H1 (cell line): ENCODE data around the gene C1orf87. TPM values are rescaled to one million over a fixed set of nuclear protein-coding genes. Genes with fewer than 3 reads are reported as not detected.

Source experiments
- CTCF ChIA-PET: fragments of 300-600 bp; sonication (Branson Sonifier 250); formaldehyde crosslinking; loops from one replicate; lab custom pipeline; 2021; ENCODE audit not compliant: partially characterized antibody; lab: Charles Lee
- POLR2A ChIA-PET: fragments of 300-600 bp; sonication (Branson Sonifier 250); formaldehyde crosslinking; loops from one replicate; lab custom pipeline; 2021; ENCODE audit warnings: inconsistent platforms; ENCODE audit not compliant: partially characterized antibody; lab: Charles Lee
- DNase-seq, 2 experiments: peaks; one replicate each; pipeline versions ENCODE4 v3.0.0 to v3.0.0-alpha.2; 2010 to 2022; ENCODE audit warnings: low spot score in 2 of 2, low read depth in 1 of 2, mixed read lengths in 1 of 2
- FAIRE-seq: peaks from 2 replicates; lab custom pipeline; 2011; peaks lifted over from hg19 to GRCh38; lab: Jason Lieb, UNC
- H2AFZ ChIP-seq: 2 replicates; pipeline ENCODE4 v1.8.1; 2012; ENCODE audit warnings: low read length, inconsistent platforms
- H2AK5ac ChIP-seq: 2 replicates; pipeline ENCODE4 v1.6.1; 2013; ENCODE audit warnings: low read depth, low read length
- H2BK120ac ChIP-seq: replicated peaks from 2 replicates; pipeline ENCODE3; 2013; ENCODE audit warnings: low read depth, low read length, inconsistent platforms
- H2BK12ac ChIP-seq: 2 replicates; pipeline ENCODE4 v1.6.1; 2013; ENCODE audit warnings: low read depth, low read length
- H2BK15ac ChIP-seq: 2 replicates; pipeline ENCODE4 v1.6.1; 2013; ENCODE audit warnings: low read length
- H2BK20ac ChIP-seq: 2 replicates; pipeline ENCODE4 v1.6.1; 2013; ENCODE audit warnings: low read length
- H2BK5ac ChIP-seq: 2 replicates; pipeline ENCODE4 v1.6.1; 2013; ENCODE audit warnings: low read depth, low read length
- H3K14ac ChIP-seq: 2 replicates; pipeline ENCODE4 v1.6.1; 2013; ENCODE audit warnings: inconsistent platforms; ENCODE audit not compliant: insufficient read length
- H3K18ac ChIP-seq: 2 replicates; pipeline ENCODE4 v1.6.1; 2013; ENCODE audit warnings: low read length; ENCODE audit errors: extremely low read depth
- H3K23ac ChIP-seq: 2 replicates; pipeline ENCODE4 v1.6.1; 2013; ENCODE audit warnings: inconsistent platforms; ENCODE audit not compliant: insufficient read length
- H3K23me2 ChIP-seq: 2 replicates; pipeline ENCODE4 v1.6.1; 2013; ENCODE audit warnings: low read depth, low read length
- H3K27ac ChIP-seq: 2 replicates; pipeline ENCODE4 v1.6.1; 2011; ENCODE audit warnings: low read depth, low read length, inconsistent platforms
- H3K27me3 ChIP-seq, 4 experiments: replicated peaks in 1 of 4; 1 replicate in 1 of 4; 2 replicates in 3 of 4; pipeline versions ENCODE4 v1.6.1 to v1.8.1; 2011 to 2013; ENCODE audit warnings: low read length in 3 of 4, mild to moderate bottlenecking in 3 of 4, inconsistent platforms in 2 of 4, mixed read lengths in 2 of 4, moderate library complexity in 1 of 4; ENCODE audit not compliant: control insufficient read depth in 3 of 4, insufficient read depth in 3 of 4; ENCODE audit errors: extremely low read depth in 1 of 4
- H3K36me3 ChIP-seq, 4 experiments: 2 replicates each; pipeline versions ENCODE4 v1.6.1 to v1.8.1; 2011 to 2013; ENCODE audit warnings: mild to moderate bottlenecking in 4 of 4, low read length in 3 of 4, moderate library complexity in 2 of 4, control low read depth in 1 of 4, inconsistent platforms in 1 of 4; ENCODE audit not compliant: insufficient read depth in 4 of 4, control insufficient read depth in 2 of 4
- H3K4ac ChIP-seq: replicated peaks from 2 replicates; pipeline ENCODE3; 2013; ENCODE audit warnings: low read length, low read depth, mixed read lengths, inconsistent platforms; ENCODE audit not compliant: insufficient read length
- H3K4me1 ChIP-seq, 4 experiments: replicated peaks in 1 of 4; 1 replicate in 1 of 4; 2 replicates in 3 of 4; pipeline versions ENCODE4 v1.6.1 to v1.8.1; 2011 to 2013; ENCODE audit warnings: low read length in 3 of 4, inconsistent platforms in 2 of 4, mixed read lengths in 1 of 4; ENCODE audit not compliant: insufficient read depth in 4 of 4, control insufficient read depth in 3 of 4
- H3K4me2 ChIP-seq, 2 experiments: 2 replicates each; pipeline versions ENCODE4 v1.6.1 to v1.8.1; 2011 to 2013; ENCODE audit warnings: low read depth in 2 of 2, low read length in 2 of 2, control low read depth in 1 of 2, inconsistent platforms in 1 of 2, mild to moderate bottlenecking in 1 of 2; ENCODE audit not compliant: insufficient read depth in 1 of 2
- H3K4me3 ChIP-seq, 4 experiments: fragments of 200-600, 300-600 bp in 1 of 4; sonication (generic), shearing (Covaris generic), sonication (Bioruptor Twin) in 1 of 4; 2 replicates each; pipeline versions ENCODE4 v1.5.1 to v1.8.1; 2011 to 2016; ENCODE audit warnings: low read length in 4 of 4, low read depth in 3 of 4, control low read depth in 2 of 4, inconsistent platforms in 2 of 4, mild to moderate bottlenecking in 2 of 4, mixed read lengths in 1 of 4, moderate library complexity in 1 of 4; ENCODE audit not compliant: insufficient read depth in 2 of 4; ENCODE audit errors: extremely low read depth in 1 of 4
- H3K56ac ChIP-seq: replicated peaks from 2 replicates; pipeline ENCODE3; 2013; ENCODE audit warnings: low read depth, mild to moderate bottlenecking, mixed read lengths, low read length, inconsistent platforms; ENCODE audit not compliant: insufficient read length
- H3K79me1 ChIP-seq: 2 replicates; pipeline ENCODE4 v1.6.1; 2013; ENCODE audit warnings: low read depth, low read length, control low read depth
- H3K79me2 ChIP-seq, 2 experiments: 2 replicates each; pipeline versions ENCODE4 v1.6.1 to v1.8.1; 2012 to 2013; ENCODE audit warnings: low read length in 2 of 2, mild to moderate bottlenecking in 2 of 2, inconsistent platforms in 1 of 2; ENCODE audit not compliant: insufficient read depth in 2 of 2, control insufficient read depth in 1 of 2
- H3K9ac ChIP-seq, 4 experiments: replicated peaks in 1 of 4; 1 replicate in 1 of 4; 2 replicates in 3 of 4; pipeline versions ENCODE4 v1.6.1 to v1.8.1; 2011 to 2013; ENCODE audit warnings: low read depth in 3 of 4, low read length in 3 of 4, control low read depth in 2 of 4, mild to moderate bottlenecking in 2 of 4, moderate library complexity in 2 of 4, inconsistent platforms in 1 of 4; ENCODE audit errors: extremely low read depth in 1 of 4
- H3K9me3 ChIP-seq, 2 experiments: 2 replicates each; pipeline versions ENCODE4 v1.6.1 to v1.8.1; 2012 to 2013; ENCODE audit warnings: mild to moderate bottlenecking in 2 of 2, moderate library complexity in 2 of 2, control low read depth in 1 of 2, inconsistent platforms in 1 of 2, low read depth in 1 of 2, low read length in 1 of 2, mixed read lengths in 1 of 2; ENCODE audit not compliant: insufficient read depth in 2 of 2
- H4K20me1 ChIP-seq, 2 experiments: replicated peaks in 1 of 2; 2 replicates each; pipeline versions ENCODE3 to v1.8.1; 2011 to 2013; ENCODE audit warnings: inconsistent platforms in 2 of 2, low read length in 2 of 2, mild to moderate bottlenecking in 1 of 2; ENCODE audit not compliant: insufficient read depth in 2 of 2, control insufficient read depth in 1 of 2
- H4K5ac ChIP-seq: 2 replicates; pipeline ENCODE4 v1.6.1; 2013; ENCODE audit warnings: low read length, low read depth, mixed read lengths, inconsistent platforms; ENCODE audit not compliant: insufficient read length
- H4K8ac ChIP-seq: 2 replicates; pipeline ENCODE4 v1.8.0; 2013; ENCODE audit warnings: mild to moderate bottlenecking, moderate library complexity, low read length, inconsistent platforms; ENCODE audit not compliant: insufficient read depth; ENCODE audit errors: extremely low read depth
- H4K91ac ChIP-seq: replicated peaks from 2 replicates; pipeline ENCODE3; 2013; ENCODE audit warnings: low read length, mixed read lengths, inconsistent platforms; ENCODE audit not compliant: insufficient read length
- ATF2 ChIP-seq: IDR thresholded peaks from 2 replicates; pipeline ENCODE4 v1.6.1; 2012; ENCODE audit warnings: low read length, inconsistent platforms
- CHD1 ChIP-seq: IDR thresholded peaks from 2 replicates; pipeline ENCODE4 v1.6.1; 2012; ENCODE audit warnings: low read depth, low read length, improper control_type of control experiment
- CHD2 ChIP-seq: IDR thresholded peaks from 2 replicates; pipeline ENCODE4 v1.6.1; 2012; ENCODE audit warnings: low read length, improper control_type of control experiment
- CTCF ChIP-seq, 3 experiments: IDR thresholded peaks; 1 replicate in 2 of 3; 2 replicates in 1 of 3; pipeline versions ENCODE4 v1.5.1 to v1.6.1; 2011; ENCODE audit warnings: low read length in 3 of 3, mild to moderate bottlenecking in 3 of 3, inconsistent platforms in 2 of 3, low read depth in 1 of 3, moderate library complexity in 1 of 3; ENCODE audit not compliant: insufficient read depth in 1 of 3; ENCODE audit errors: control extremely low read depth in 1 of 3
- JUND ChIP-seq: IDR thresholded peaks from 2 replicates; pipeline ENCODE4 v1.6.1; 2011; ENCODE audit warnings: mild to moderate bottlenecking, improper control_type of control experiment, low read length
- KDM4A ChIP-seq: IDR thresholded peaks from one replicate; pipeline ENCODE4 v1.7.1; 2012; ENCODE audit warnings: low read depth, mild to moderate bottlenecking, moderate library complexity, low read length, inconsistent platforms; ENCODE audit not compliant: severe bottlenecking
- MAFK ChIP-seq: IDR thresholded peaks from 2 replicates; pipeline ENCODE4 v1.6.1; 2012; ENCODE audit warnings: low read depth, mild to moderate bottlenecking, improper control_type of control experiment, low read length
- POLR2AphosphoS5 ChIP-seq: IDR thresholded peaks from 2 replicates; pipeline ENCODE4 v1.6.1; 2011; ENCODE audit warnings: low read depth, low read length
- SIRT6 ChIP-seq: IDR thresholded peaks from one replicate; pipeline ENCODE4 v1.7.1; 2012; ENCODE audit warnings: low read length, inconsistent platforms
- TCF12 ChIP-seq: IDR thresholded peaks from 2 replicates; pipeline ENCODE4 v1.6.1; 2011; ENCODE audit warnings: low read depth, mild to moderate bottlenecking, low read length
- USF2 ChIP-seq: IDR thresholded peaks from 2 replicates; pipeline ENCODE4 v1.6.1; 2011; ENCODE audit warnings: low read length, improper control_type of control experiment
- polyA plus RNA-seq, 7 experiments: library from polyadenylated mRNA; depleted of rRNA in 3 of 7; stranded (reverse) in 5 of 7; unstranded in 2 of 7; fragments of >200 nt in 5 of 7; fragments of 200-250 nt in 2 of 7; gene quantifications; 1 replicate in 5 of 7; 2 replicates in 1 of 7; 4 replicates in 1 of 7; pipeline versions ENCODE4 v1.2.1 to v1.2.3, GENCODE V29; 2011 to 2013; ENCODE audit warnings: missing spikeins in 2 of 7, mixed read lengths in 2 of 7
- total RNA-seq: library from RNA; stranded (reverse); fragmentation: NEBNext Ultra II Directional; extraction: Animal tissue kit (Norgen Biotek cat#: 25700); gene quantifications from 2 replicates; pipeline ENCODE4 v1.2.1, GENCODE V29; 2021

The C1orf87 gene
- total and polyA plus RNA-seq, 2 of the 8 experiments (the other 6 are each of a cell fraction or from before 2014, with no cell fraction given), result 0.41 TPM; not detected in 1

GRCh38 chr1:60025552-60025951 lies 48.0 kb downstream of the C1orf87 start:
- H3K9me3 ChIP-seq, result no peaks in the 10 kb centered on the region
- H3K14ac ChIP-seq, result no peak overlapping the region
- no peak overlapping the region for H4K8ac ChIP-seq
- no peaks in the 10 kb centered on the region for H3K36me3 ChIP-seq
- no peak overlapping the region for H4K91ac ChIP-seq
- H3K79me1 ChIP-seq, result no peaks in the 10 kb centered on the region
- no peaks in the 10 kb centered on the region for H4K20me1 ChIP-seq
- no peaks in the 10 kb centered on the region for H3K23me2 ChIP-seq
- no peak overlapping the region for H3K56ac ChIP-seq
- no peaks in the 10 kb centered on the region for H3K4me1 ChIP-seq
- no peak overlapping the region for H3K27ac ChIP-seq
- H3K4me3 ChIP-seq, result no peak overlapping the region
- H2AK5ac ChIP-seq, result no peak overlapping the region
- H2BK5ac ChIP-seq, result no peak overlapping the region
- CTCF ChIA-PET, result interaction anchor here (1.3 to 1.9 kb wide), 2 partner anchors 12 to 28 kb away, joined by 3 to 6 read pairs; no protein-coding TSS in a partner anchor
- H3K79me2 ChIP-seq, result no peaks in the 10 kb centered on the region
- no peak for DNase-seq
- H3K4ac ChIP-seq, result no peak overlapping the region
- H2BK15ac ChIP-seq, result no peak overlapping the region
- H3K27me3 ChIP-seq, result no peaks in the 10 kb centered on the region
- H4K5ac ChIP-seq, result no peak overlapping the region
- no peak overlapping the region for H2AFZ ChIP-seq
- POLR2A ChIA-PET, result no interaction called here
- H2BK20ac ChIP-seq, result no peak overlapping the region
- no peak overlapping the region for H3K18ac ChIP-seq
- FAIRE-seq, result no peak
- no peak overlapping the region for H3K9ac ChIP-seq
- no peak overlapping the region for H2BK120ac ChIP-seq
- no peak overlapping the region for H3K23ac ChIP-seq
- no peak overlapping the region for H3K4me2 ChIP-seq
- no peak overlapping the region for H2BK12ac ChIP-seq
- TF ChIP-seq TCF12 (no peak), CHD1 (no peak), JUND (no peak), SIRT6 (no peak), POLR2AphosphoS5 (no peak), MAFK (no peak), CTCF (IDR thresholded peaks at IDR 0.05; ENCODE audit: control extremely low read depth in 1 of 3, insufficient read depth in 1 of 3, low read depth in 1 of 3, low read length in 3 of 3) (no peak), USF2 (no peak), KDM4A (no peak), CHD2 (no peak), ATF2 (no peak)
